Fibroblast of pulmonary artery (primary cell): ENCODE measurements around the gene RAD9B.
"Not testable (repeated sequence)": the region's sequence is repeated elsewhere in the genome, so short reads cannot be mapped to it uniquely, and the experiment has no call there.

Experiments used
- DNase-seq: peaks from one replicate; pipeline ENCODE4 v3.0.0-alpha.2; 2010; ENCODE audit warnings: low read depth
- H3K4me3 ChIP-seq: replicated peaks from 2 replicates; pipeline ENCODE4 v1.5.1; 2011; ENCODE audit warnings: low read depth, mild to moderate bottlenecking, control low read depth, low read length, moderate library complexity
- CTCF ChIP-seq: IDR thresholded peaks from 2 replicates; pipeline ENCODE4 v1.5.1; 2011; ENCODE audit warnings: mild to moderate bottlenecking, control low read depth, low read length, inconsistent platforms; ENCODE audit errors: missing control alignments

The RAD9B gene

GRCh38 chr12:110501752-110502738 lies at the start of gene RAD9B, which contains the start of gene VPS29:
TSS of gene RAD9B (plus strand) at chr12:110502331. CDS start at chr12:110502338, 7 bp downstream.
TSS of gene VPS29 (minus strand) at chr12:110502111. CDS start at chr12:110502051, 60 bp downstream.
- H3K4me3 ChIP-seq, result peak within 1 kb of the TSS; percentile 94
- peak; percentile 99 for DNase-seq
- TF ChIP-seq CTCF, result no peak

GRCh38 chr12:110453569-110454296 lies 48.4 kb upstream of the RAD9B start:
- DNase-seq, result no peak
- H3K4me3 ChIP-seq, result no peak overlapping the region
- no peak for TF ChIP-seq CTCF

GRCh38 chr12:110458756-110459155 lies 43.4 kb upstream of the RAD9B start:
- DNase-seq, result no peak
- no peak for TF ChIP-seq CTCF
- no peak overlapping the region for H3K4me3 ChIP-seq

- DNase-seq, H3K4me3 ChIP-seq: not testable (repeated sequence)
Observed at GRCh38 chr12:110461189-110461588, 40.9 kb upstream of the RAD9B start.

GRCh38 chr12:110465024-110465423 lies 37.1 kb upstream of the RAD9B start:
- TF ChIP-seq CTCF, result no peak
- no peak for DNase-seq
- no peak overlapping the region for H3K4me3 ChIP-seq

- not testable (repeated sequence) for H3K4me3 ChIP-seq, DNase-seq
Observed at GRCh38 chr12:110465765-110466164, 36.4 kb upstream of the RAD9B start.

GRCh38 chr12:110466791-110467190 lies 35.3 kb upstream of the RAD9B start:
- peak overlapping the region; percentile 70 for H3K4me3 ChIP-seq
- DNase-seq, result no peak
- no peak for TF ChIP-seq CTCF

- peak overlapping the region; percentile 70 for H3K4me3 ChIP-seq
- no peak for TF ChIP-seq CTCF
- DNase-seq, result no peak
Observed at GRCh38 chr12:110467847-110468213, 34.3 kb upstream of the RAD9B start.
